ENCODE data around the gene ETF1.

Gene ETF1

DNA sequence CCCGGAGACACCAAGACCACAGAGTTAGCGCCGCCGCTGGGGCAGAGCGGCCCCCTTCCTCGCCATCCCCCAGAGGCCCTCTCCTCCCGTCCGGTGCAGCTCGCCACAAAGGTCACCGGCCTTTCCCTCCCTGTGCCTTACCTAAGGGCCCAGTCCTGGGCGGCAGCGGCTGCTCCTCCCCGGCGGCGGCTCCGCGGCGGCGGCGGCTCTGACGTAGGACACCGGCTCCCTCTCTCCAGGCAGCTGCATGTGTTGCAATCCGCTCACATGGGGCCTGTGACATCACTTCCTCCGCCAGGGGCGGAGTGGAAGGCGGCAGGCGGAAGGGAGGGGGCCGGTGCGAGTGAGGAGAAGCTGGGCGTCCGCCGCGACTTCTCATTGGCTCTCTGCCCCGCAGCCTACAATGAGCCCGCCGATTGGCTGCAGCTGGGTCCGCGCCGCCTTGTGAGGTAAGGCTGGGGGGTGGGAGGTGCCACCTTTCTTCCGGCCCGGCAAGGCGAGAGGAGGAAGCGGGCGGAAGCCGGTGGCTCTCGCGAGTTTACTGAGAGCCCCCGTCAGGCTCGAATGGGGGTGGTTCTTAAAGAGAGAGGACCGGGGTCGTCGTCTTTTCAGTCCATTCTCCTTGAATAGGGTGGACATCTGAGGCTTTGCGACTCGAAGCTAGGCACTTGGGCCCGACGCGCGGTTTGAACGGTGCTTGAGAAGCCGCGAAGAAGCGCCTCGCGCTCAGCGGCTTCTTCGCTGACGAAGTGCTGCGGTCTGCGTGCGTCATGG lies at the start of gene ETF1:
Gene ETF1 (minus strand): TSS at position 281 of the 774 bp plus-strand sequence. CDS start 318 bp downstream, outside the sequence.
- DNase-seq (ENCODE audit: low spot score) = peak; percentile 100

DNA sequence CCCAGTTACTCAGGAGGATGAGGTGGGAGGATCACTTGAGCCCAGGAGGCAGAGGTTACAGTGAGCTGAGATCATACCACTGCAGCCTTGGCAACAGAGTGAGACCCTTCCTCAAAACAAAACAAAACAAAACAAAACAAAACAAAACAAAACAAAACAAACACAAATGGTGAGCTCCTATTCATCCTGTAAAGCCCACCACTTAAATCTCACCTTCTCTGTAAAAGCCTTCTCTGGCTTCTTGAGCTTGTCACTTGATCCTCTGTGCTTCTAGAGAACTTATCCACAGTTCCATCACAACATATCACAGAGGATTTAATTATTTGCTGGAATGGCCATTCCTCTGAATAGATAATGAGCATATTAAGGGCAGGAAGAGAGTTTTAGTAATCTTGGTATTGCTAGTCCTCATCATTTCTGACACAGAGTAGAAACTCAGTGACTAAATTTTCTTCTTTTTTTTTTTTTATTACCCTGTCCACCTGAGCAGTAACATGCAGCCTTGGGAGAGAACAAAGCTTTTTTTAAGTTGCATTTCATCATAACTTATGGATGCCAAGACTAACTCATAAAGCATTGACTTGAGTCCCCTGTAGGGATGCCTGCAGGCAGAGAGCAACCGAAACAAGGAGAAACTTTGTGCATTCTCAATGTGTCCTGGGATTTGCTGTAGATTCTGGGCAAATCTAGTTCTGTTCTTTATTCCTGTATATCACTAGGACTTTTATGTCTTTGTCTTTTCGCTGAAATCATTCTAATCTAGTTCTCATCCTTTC lies 45.2 kb upstream of the ETF1 start:
- no peak for DNase-seq (ENCODE audit: low spot score)

DNA sequence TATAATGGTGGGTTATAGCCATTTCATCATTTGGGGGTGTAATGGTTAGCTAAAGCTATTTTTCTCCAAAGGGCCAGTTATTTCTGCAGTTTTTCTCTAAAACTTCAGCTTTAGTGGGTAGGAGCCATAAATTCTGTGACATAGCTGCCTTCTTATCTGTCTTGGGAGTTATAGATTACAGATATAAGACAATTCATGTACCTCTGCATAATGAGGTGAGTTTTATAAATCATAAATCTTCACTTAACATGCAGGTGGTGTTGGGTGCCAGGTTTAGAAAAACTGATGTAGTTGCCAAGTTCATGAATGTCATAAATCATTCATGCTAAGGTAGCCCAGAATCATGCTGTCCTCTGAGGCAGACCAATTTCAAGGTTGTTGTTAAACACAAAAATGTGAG lies 42.1 kb upstream of the ETF1 start:
- DNase-seq (ENCODE audit: low spot score) = no peak

DNA sequence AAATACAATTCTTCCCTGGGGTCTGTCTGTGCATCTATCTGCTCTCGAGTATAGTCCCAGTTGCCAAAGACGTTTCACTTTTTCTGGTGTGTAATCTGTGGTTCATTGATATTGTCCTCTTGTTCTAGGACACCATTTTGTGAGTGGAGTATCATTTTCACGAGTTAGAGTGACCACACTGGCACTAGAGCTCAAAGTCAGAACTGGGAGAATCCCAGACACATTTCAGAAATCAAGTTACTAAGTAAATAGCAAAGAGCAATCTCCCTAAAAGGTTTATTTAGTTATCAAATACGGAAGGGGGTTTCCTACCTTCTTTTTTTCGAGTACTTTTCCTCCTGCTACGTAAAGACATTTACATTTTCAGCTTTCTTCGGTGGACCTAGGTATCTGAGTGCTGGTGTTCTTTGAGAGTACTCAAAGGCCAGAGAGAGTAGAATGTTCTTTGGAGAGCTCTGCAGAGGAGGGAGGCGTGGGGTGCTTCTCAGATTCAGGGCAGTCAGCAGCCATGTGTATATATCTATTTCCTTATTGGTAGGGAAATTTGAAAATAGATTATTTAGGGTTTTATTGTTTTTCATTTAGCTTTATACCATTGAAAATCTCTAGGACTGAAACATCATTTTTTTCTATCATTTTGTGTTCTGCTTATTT lies 41.1 kb upstream of the ETF1 start:
- no peak for DNase-seq (ENCODE audit: low spot score)

DNA sequence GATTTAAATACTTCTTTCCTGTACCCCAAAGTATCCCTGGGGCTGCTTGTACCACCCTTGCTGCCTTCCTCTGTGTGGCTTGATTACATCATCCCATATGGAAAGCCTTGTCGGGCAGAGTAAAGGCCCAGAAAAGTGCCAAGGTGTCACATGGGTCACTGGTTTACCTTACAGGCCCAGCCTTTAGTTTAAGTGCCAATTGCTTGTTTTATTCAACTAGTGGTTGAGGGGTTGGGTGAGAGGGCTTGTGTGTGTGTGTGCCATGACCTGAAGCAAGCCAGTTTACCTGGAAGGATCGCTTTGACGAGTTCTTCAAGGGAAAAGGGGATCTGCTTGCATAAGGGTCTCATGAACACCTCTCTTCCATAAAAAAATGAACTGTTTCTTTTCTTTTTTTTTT lies 39.9 kb upstream of the ETF1 start:
- no peak for DNase-seq (ENCODE audit: low spot score)

DNA sequence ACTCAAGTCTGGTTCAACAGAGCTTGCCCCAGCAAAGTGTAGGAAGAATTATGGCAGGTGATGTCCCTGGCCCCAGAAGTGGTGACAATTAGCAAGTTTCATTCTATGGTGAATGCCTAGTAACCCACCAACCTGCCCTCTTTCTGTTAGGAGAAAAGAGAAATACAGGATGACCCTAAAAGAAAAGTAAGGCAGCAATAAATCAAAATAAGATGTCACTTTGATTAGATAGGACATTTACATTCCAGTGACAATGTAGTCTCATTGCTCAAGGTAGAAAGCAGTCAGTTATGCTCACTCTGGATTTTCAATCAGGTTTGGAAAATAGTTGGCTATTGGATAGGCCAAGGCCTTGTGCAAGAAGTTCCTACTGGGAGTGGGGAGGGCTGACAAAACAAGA lies 37.7 kb upstream of the ETF1 start:
- DNase-seq (ENCODE audit: low spot score) = no peak

DNA sequence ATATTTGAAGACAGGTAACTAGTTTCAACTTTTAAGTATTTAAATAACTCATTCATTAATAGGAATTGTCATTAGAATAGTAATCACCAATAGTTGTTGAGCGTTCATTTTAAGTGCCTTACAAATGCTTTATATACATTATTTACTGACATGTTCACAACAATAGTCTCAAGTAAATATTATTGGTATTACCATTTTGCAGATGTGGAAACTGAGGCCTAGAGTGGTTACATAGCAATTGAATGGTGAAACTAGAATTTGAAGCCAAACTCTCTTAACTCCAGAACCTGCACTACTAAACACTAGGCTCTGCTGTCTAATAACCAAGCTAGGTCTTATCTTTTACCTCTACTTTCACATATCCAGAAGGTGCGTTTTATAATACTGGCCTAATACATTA lies 37.0 kb upstream of the ETF1 start:
- DNase-seq (ENCODE audit: low spot score) = no peak

DNA sequence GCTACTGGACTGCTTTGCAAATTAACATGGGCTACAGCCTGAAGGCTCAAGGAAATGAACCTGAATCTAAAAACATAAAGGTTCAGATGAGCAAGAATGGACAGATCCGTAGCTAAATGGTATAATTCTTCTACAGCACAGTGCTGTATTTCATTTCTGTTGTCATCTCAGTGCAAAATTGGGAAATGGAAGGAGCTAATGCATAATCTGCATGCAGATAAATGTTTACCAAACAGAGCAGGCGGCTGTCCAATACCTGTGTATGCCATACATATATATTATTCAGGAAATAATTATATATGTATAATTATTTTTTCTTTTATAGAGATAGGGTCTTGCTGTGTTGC lies 36.5 kb upstream of the ETF1 start:
- no peak for DNase-seq (ENCODE audit: low spot score)

DNA sequence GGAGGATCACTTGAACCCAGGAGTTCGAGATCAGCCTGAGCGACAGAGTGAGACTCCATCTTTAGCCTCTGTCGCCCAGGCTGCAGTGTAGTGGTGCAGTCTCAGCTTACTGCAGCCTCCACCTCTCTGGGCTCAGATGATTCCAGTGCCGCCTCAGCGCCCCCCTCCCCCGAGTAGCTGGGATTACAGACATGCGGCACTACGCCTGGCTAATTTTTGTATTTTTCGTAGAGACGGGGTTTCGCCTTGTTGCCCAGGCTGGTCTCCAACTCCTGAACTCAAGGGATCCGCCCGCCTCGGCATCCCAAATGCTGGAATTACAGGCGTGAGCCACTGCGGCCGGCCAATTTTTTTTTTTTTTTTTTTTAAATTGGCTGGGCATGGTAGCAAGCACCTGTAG lies 34.4 kb upstream of the ETF1 start:
- DNase-seq (ENCODE audit: low spot score) = no peak

DNA sequence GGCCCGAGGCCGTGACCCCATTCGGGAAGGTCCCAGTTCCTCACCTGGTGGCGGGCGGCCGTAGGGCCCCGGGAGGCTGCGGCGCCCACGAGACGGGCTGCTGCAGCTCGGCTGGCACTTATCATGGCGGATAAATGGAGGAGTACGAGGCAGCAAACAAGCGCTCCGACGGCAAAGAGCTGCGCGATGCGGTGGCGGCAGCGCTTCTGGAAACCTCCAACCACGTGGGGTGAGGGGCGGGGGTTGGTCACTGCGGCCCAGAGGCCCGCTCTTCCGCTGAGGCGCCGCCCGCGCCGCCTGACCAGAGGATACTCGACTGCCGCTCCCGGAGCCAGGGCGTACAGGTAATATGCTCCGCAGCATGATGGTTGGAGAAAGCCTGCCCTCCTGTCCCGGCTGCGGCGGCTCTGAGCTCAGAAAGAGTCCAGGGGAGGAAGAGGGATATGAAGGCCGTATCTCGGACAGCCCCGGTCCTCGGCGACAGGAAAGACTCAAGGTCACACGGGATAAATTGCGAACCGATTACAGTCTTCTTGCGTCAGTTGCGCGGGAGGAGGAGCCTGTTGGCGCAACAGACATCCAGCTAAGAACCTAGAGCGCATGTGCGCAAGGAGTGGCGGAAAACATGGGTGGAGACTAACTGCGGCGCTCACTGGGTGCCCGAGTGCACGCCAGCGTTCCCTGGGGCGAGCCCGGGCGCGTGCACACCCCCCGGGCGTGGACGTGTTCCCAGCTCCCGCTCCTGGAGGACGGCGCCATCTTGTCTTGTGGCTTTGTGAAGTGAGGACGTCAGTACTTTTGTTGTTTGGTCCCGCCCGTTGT lies 32.4 kb upstream of the ETF1 start, which contains the start of gene HSPA9:
Gene HSPA9 (minus strand): TSS at position 208 of the 822 bp plus-strand sequence. CDS start 83 bp downstream, at position 125.
- DNase-seq (ENCODE audit: low spot score) = peak; percentile 100

DNA sequence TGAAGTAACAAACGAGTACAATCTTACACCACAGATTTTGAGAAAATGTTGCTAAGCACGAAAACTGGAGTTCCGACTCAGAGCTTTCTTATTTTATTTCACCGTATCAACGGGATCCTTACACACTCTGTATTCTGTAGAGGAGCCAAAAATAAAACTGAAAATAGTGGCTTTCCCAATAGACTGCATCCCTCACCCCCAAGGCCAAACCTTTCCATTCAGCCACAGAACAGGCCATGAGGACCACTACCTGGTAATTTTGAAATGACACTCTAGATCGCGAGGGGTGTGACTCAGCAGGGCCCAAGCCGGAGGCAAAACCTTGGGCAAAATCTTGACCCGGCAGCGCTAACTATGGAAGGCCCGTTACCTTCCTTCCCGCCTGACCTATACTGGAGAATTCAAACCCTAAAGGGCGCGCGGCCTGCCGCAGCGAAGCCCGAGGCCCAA lies 31.7 kb upstream of the ETF1 start:
- DNase-seq (ENCODE audit: low spot score) = no peak

DNA sequence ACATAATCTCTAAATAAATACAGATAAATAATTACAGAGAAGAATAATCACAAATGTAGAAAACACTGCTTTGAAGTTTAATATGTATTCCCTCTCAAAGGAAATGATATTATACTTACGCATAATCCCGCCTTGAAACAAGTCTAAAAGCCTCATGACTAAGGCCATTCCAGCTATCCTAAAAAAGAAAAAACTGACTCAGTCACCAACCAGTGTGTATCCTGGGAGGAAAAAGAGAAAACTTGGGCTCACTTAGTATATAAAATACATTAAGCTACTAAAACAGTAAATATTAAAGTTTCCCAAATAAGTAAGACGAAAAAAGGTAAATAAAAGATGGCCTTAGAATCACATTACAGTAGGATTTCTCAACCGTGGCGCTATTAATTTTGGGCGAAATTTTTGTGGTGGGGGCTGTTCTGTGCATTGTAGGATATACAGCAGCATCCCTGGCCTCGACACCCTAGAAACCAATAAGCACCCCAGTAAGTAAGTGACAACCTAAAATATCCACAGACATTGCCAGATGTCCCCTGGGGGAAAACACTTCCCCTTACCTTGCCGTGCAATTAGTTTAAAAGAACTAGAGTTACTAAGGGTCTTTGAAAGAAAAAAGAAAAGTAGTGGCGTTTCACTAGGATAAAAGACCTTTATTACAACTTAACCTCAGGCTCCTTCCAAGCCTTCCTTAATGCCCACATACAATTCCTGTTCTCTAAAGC lies 31.1 kb upstream of the ETF1 start:
- DNase-seq (ENCODE audit: low spot score) = no peak

DNA sequence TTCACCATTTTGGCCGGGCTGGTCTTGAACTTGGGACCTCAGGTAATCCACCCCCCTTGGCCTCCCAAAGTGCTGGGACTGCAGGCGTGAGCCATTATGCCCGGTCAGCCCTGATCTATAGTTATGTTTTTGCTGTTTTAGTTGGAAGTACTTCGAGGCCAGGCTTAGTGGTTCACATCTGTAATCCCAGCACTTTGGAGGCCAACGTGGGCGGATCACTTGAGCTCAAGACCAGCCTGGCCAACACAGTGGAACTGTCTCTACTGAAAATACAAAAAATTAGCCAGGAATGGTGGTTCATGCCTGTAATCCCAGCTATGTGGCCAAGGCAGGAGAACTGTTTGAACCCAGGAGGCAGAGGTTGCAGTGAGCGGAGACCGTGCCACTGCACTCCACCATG lies 30.2 kb upstream of the ETF1 start:
- no peak for DNase-seq (ENCODE audit: low spot score)

DNA sequence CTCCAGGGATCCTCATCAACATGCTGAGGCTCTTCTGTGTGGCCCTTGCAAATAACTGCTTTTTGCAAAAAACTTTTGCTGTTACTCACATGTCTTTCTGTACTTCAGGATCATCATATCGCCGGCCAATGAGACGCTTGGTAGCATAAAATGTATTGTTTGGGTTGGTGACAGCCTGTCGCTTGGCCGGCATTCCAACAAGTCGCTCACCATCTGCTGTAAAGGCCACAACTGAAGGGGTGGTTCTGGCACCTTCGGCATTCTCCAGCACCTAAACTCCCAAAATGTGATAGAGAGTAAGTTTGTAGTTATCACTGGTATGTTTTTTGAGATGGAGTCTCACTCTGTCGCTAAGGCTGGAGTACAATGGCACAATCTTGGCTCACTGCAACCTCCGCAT lies 27.8 kb upstream of the ETF1 start:
- DNase-seq (ENCODE audit: low spot score) = no peak

DNA sequence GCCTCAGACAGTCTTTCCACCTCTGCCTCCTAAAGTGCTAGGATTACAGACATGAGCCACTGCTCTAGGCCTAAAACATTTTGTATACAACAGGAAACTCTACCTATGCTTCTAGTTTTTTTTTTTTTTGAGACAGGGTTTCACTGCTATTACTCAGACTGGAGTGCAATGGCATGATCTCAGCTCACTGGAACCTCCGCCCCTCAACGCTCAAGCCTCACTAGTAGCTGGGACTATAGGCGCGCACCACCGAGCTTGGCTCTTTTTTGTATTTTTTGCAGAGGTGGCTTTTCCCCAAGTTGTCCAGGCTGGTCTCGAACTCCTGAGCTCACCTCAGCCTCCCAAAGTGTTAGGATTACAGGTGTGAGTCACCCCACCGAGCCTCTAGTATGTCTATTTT lies 26.7 kb upstream of the ETF1 start:
- no peak for DNase-seq (ENCODE audit: low spot score)

DNA sequence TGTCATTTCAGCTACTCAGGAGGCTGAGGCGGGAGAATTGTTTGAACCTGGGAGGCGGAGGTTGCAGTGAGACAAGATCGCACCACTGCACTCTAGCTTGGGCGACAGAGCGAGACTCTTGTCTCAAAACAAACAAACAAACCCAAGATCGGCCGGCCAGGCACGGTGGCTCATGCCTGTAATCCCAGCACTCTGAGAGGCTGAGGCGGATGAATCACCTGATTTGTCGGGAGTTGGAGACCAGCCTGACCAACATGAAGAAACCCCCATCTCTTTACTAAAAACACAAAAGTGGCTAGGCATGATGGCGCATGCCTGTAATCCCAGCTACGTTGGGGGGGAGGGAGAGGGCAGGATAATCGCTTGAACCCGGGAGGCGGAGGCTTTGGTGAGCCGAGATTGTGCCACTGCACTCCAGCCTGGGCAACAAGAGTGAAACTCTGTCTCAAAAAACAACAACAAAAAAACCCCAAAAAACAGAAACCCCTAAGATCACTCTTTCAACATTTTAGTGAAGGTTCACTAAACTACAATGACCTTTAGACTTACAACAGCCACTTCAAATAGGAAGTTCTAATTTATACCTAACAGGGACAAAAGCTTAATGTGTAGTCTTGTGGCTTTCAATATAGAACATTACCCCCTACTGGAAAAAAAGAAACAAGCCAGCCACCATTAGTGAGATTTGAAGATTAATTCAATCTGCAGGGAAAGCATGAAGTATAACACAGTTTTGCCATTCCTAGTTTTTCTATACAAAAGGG lies 25.2 kb upstream of the ETF1 start:
- no peak for DNase-seq (ENCODE audit: low spot score)

DNA sequence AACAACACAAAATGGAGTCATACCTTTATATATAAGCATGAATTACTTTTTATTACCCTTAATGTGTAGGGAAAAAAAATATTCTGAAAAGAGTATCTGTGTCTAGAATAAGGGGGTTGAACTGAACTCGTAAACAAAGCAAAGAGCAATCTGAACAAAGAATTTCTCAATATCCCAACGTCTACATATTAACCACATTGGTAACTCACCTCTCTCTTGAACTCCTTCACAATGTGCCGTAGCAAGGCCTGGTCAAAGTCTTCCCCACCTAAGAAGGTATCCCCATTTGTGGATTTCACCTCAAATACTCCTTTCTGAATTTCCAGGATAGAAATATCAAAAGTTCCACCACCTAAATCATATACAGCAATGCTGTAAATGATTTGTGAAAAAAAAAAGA lies 23.8 kb upstream of the ETF1 start:
- no peak for DNase-seq (ENCODE audit: low spot score)

DNA sequence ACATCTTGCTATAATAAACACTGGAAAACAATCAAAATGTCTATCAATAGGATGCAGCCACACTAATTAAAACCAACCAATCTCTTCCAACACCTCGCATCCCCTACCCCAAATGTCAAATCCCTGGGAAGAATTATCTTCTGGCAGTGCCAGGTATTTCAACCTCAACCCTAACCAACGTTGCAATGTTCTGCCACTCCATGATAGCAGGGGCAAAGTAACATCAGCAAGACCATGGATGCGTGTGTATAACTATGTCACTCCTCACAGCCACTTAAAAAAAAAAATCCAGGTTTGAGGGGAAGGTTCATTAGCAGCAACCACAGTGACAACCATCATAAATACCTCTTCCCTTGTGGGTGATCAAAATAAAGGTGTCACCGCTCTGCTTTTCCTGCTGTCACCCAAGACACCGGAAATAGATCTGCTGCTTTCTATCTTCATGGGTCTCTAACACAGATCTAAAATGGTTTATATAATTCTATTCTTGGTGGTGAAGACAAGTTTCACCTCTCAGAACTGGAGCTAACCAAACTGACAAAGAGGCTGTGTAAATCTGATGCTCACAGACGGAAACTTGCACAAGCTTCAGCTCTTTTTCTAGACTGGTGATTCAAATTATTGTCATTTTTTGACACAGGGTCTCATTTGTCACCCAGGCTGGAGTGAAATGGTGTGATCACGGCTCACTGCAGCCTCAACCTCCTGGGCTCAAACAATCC lies 22.2 kb upstream of the ETF1 start:
- no peak for DNase-seq (ENCODE audit: low spot score)

DNA sequence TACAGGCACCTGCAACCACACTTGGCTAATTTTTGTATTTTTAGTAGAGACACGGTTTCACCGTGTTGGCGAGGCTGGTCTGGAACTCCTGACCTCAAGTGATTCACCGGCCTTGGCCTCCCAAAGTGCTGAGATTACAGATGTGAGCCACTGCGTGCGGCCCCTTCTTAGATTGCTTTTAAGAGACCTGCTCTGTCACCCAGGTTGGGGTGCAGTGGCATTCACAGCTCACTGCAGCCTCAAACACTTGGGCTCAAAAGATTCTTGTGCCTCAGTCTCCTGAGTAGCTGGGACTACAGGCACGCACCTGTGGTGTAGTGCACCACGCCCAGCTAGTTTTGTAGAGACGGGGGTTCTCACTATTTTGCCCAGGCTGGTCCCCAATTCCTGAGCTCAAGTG lies 21.2 kb upstream of the ETF1 start:
- DNase-seq (ENCODE audit: low spot score) = no peak

All from pons (tissue), 1 donor.